Mucosa of descending colon (tissue), 3 donors: ENCODE measurements around the gene GLDN. TPM values are rescaled to one million over a fixed set of nuclear protein-coding genes. Genes with fewer than 3 reads are reported as not detected.

Experiments used
- ATAC-seq: fragments of 200-7000 bp; cut with Tn5 transposase; one replicate; pipeline ENCODE4 v1.9.1; 2020; ENCODE audit warnings: mild to moderate bottlenecking, moderate library complexity
- DNase-seq, 3 donors: peaks; one replicate each; pipeline ENCODE4 v3.0.0-alpha.2; 2020
- H3K36me3 ChIP-seq: fragments of 200-600 bp; one replicate; pipeline ENCODE4 v1.8.0; 2021; ENCODE audit warnings: low read depth, mild to moderate bottlenecking
- H3K4me1 ChIP-seq: fragments of 200-600 bp; one replicate; pipeline ENCODE4 v1.8.0; 2021; ENCODE audit warnings: low read depth, mild to moderate bottlenecking
- H3K4me3 ChIP-seq: fragments of 200-600 bp; one replicate; pipeline ENCODE4 v1.8.0; 2021; ENCODE audit warnings: mild to moderate bottlenecking
- H3K9me3 ChIP-seq: fragments of 200-600 bp; one replicate; pipeline ENCODE4 v1.8.0; 2021; ENCODE audit warnings: mild to moderate bottlenecking
- CTCF ChIP-seq: fragments of 200-600 bp; IDR thresholded peaks from one replicate; pipeline ENCODE4 v1.8.0; 2022; ENCODE audit warnings: antibody characterized with exemption, mild to moderate bottlenecking
- intact Hi-C, 2 donors: fragments of 100-400 bp; cut with DNase I in 1 of 2; cut with micrococcal nuclease in 1 of 2; formaldehyde crosslinking; loops; one replicate each; pipeline versions ENCODE4 v1.11.0 to v1.11.1; 2022; cut with DNase I, micrococcal nuclease
- long read RNA-seq, 2 donors: library from polyadenylated mRNA; unstranded; transcript quantifications; one replicate each; pipeline ENCODE4 v2.0.0, GENCODE V29; 2019 to 2021
- total RNA-seq, 3 donors: library from RNA; stranded (reverse); fragmentation: NEBNext Ultra II Directional in 2 of 3; extraction: Animal tissue kit (Norgen Biotek cat#: 25700) in 2 of 3; gene quantifications; one replicate each; pipeline versions ENCODE4 v1.2.1 to v1.2.4, GENCODE V29; 2021 to 2023
- donor health status: DM: no; HTN: no; CAD: no; lungs with moderate emphysema.
- donor health status: DM: no; HTN: no; CAD: no.
- donor health status: DM: no; HTN: yes; CAD: no.

The GLDN gene
- 10 to 100 TPM in 1 of 3 donors, 1 to 10 TPM in 2; 3.5 to 10.0 (median 5.3) TPM for total RNA-seq
- long read RNA-seq, donor 1: 0 reads
- long read RNA-seq, donor 2, partial matches to known transcripts: 0 of 5 reads
- long read RNA-seq, donor 2, other reads (novel, unspliced or antisense): 5 of 5 reads

GRCh38 chr15:51341366-51342226 is at the start of gene GLDN:
Gene GLDN (plus strand): TSS chr15:51341655. CDS start chr15:51341685, 30 bp downstream.
- no peak for TF ChIP-seq CTCF
- Histone ChIP-seq H3K4me3 (no peak within 1 kb of the TSS), H3K4me1 (peaks cover 5% of the 10 kb centered on the region), H3K36me3 (no peaks in the 10 kb centered on the region), H3K9me3 (no peaks in the 10 kb centered on the region)
- DNase-seq (peak; percentile 40 to 60 (median 54)), ATAC-seq (peak; percentile 84)
- intact Hi-C loops: no loop called here

GRCh38 chr15:51298620-51299019 is 42.8 kb upstream of the GLDN start:
- Histone ChIP-seq H3K36me3 (no peaks in the 10 kb centered on the region), H3K9me3 (no peaks in the 10 kb centered on the region), H3K4me1 (no peaks in the 10 kb centered on the region), H3K4me3 (no peak overlapping the region)
- ATAC-seq: no peak
- no peak for TF ChIP-seq CTCF
- no peak for DNase-seq
- intact Hi-C loops: no loop called here

- no peak for TF ChIP-seq CTCF
- ATAC-seq: peak; percentile 77
These were observed 42.1 kb upstream of the GLDN start for GRCh38 chr15:51299187-51300015.

GRCh38 chr15:51302480-51302879 is 39.0 kb upstream of the GLDN start:
- H3K36me3 ChIP-seq: no peaks in the 10 kb centered on the region
- intact Hi-C loops: no loop called here
- H3K4me1 ChIP-seq: no peaks in the 10 kb centered on the region
- H3K9me3 ChIP-seq: no peaks in the 10 kb centered on the region
- no peak for ATAC-seq
- TF ChIP-seq CTCF: no peak
- DNase-seq: no peak
- H3K4me3 ChIP-seq: no peak overlapping the region

More at GRCh38 chr15:51299187-51300015, 42.1 kb upstream of the GLDN start:
- Histone ChIP-seq H3K4me1 (no peaks in the 10 kb centered on the region), H3K4me3 (no peak overlapping the region), H3K36me3 (no peaks in the 10 kb centered on the region), H3K9me3 (no peaks in the 10 kb centered on the region)
- intact Hi-C loops: no loop called here
- peak in 1 of 3 donors; percentile 25 for DNase-seq

GRCh38 chr15:51303462-51303980 is 37.9 kb upstream of the GLDN start:
- intact Hi-C loops: no loop called here
- H3K9me3 ChIP-seq: no peaks in the 10 kb centered on the region
- no peak for DNase-seq
- TF ChIP-seq CTCF: no peak
- no peaks in the 10 kb centered on the region for H3K36me3 ChIP-seq
- no peaks in the 10 kb centered on the region for H3K4me1 ChIP-seq
- H3K4me3 ChIP-seq: no peak overlapping the region
- ATAC-seq: no peak
